Left ventricle myocardium superior (tissue), 1 donor: ENCODE results near the gene DGCR6L. TPM values are rescaled to one million over a fixed set of nuclear protein-coding genes. Genes with fewer than 3 reads are reported as not detected.
"Not testable (repeated sequence)": the region's sequence is repeated elsewhere in the genome, so short reads cannot be mapped to it uniquely, and the experiment has no call there.

Source experiments
- ATAC-seq: fragments of 200-7000 bp; cut with Tn5 transposase; one replicate; pipeline ENCODE4 v1.9.1; 2020; ENCODE audit warnings: mild to moderate bottlenecking, moderate library complexity
- DNase-seq: peaks from one replicate; pipeline ENCODE4 v3.0.0-alpha.2; 2020
- intact Hi-C: fragments of 100-400 bp; cut with micrococcal nuclease; formaldehyde crosslinking; loops from one replicate; pipeline ENCODE4 v1.11.0; 2022
- total RNA-seq: library from RNA; stranded (reverse); fragmentation: NEBNext Ultra II Directional; extraction: Animal tissue kit (Norgen Biotek cat#: 25700); gene quantifications from one replicate; pipeline ENCODE4 v1.2.1, GENCODE V29; 2021
- donor health status: DM: no; HTN: yes; CAD: no; lungs with severe emphysema.

Gene DGCR6L
- total RNA-seq, 1 donor from 2014 or later, result 46.8 TPM

GRCh38 chr22:20282901-20283673 is 36.8 kb downstream of the DGCR6L start:
- DNase-seq, result no peak
- intact Hi-C loops, result no loop called here
- ATAC-seq, result no peak

GRCh38 chr22:20281891-20282290 is 38.0 kb downstream of the DGCR6L start:
- intact Hi-C loops, result no loop called here
- DNase-seq, result no peak
- ATAC-seq, result no peak

- ATAC-seq, DNase-seq, intact Hi-C loops: not testable (repeated sequence)
These were observed 38.4 kb downstream of the DGCR6L start for GRCh38 chr22:20281473-20281872.

- ATAC-seq (no peak), DNase-seq (no peak)
- intact Hi-C loops, result no loop called here
These were observed 39.0 kb downstream of the DGCR6L start for GRCh38 chr22:20280866-20281265.

GRCh38 chr22:20280163-20280562 is 39.7 kb downstream of the DGCR6L start:
- DNase-seq, intact Hi-C loops, ATAC-seq: not testable (repeated sequence)

- intact Hi-C loops, result no loop called here
These were observed 40.2 kb downstream of the DGCR6L start for GRCh38 chr22:20279662-20280134.

GRCh38 chr22:20278726-20279490 is 41.0 kb downstream of the DGCR6L start:
- ATAC-seq, intact Hi-C loops, DNase-seq: not testable (repeated sequence)

More at GRCh38 chr22:20279662-20280134, 40.2 kb downstream of the DGCR6L start:
- DNase-seq (no peak), ATAC-seq (no peak)

GRCh38 chr22:20277936-20278635 is 41.8 kb downstream of the DGCR6L start:
- ATAC-seq, DNase-seq, intact Hi-C loops: not testable (repeated sequence)

- DNase-seq (no peak), ATAC-seq (no peak)
- intact Hi-C loops, result no loop called here
These were observed 43.4 kb downstream of the DGCR6L start for GRCh38 chr22:20276468-20276867.

GRCh38 chr22:20275836-20276235 is 44.0 kb downstream of the DGCR6L start:
- intact Hi-C loops, result no loop called here
- DNase-seq, result no peak
- no peak for ATAC-seq

GRCh38 chr22:20275325-20275724 is 44.5 kb downstream of the DGCR6L start:
- ATAC-seq, intact Hi-C loops, DNase-seq: not testable (repeated sequence)

GRCh38 chr22:20274374-20274773 is 45.5 kb downstream of the DGCR6L start:
- not testable (repeated sequence) for DNase-seq, ATAC-seq
- intact Hi-C loops, result loop anchor here (5.0 kb wide), 1 partner anchor 117 kb away; no protein-coding TSS in a partner anchor

- intact Hi-C loops, result loop anchor here (5.0 kb wide), 1 partner anchor 116 kb away; no protein-coding TSS in a partner anchor
- peak; percentile 27 for ATAC-seq
These were observed 46.1 kb downstream of the DGCR6L start for GRCh38 chr22:20273758-20274181.

GRCh38 chr22:20272700-20273099 is 47.2 kb downstream of the DGCR6L start:
- DNase-seq, result no peak

More at GRCh38 chr22:20273758-20274181, 46.1 kb downstream of the DGCR6L start:
- no peak for DNase-seq

GRCh38 chr22:20272174-20272573 is 47.7 kb downstream of the DGCR6L start:
- intact Hi-C loops, result loop anchor here (5.0 kb wide), 1 partner anchor 115 kb away; no protein-coding TSS in a partner anchor
- DNase-seq (no peak), ATAC-seq (no peak)

More at GRCh38 chr22:20272700-20273099, 47.2 kb downstream of the DGCR6L start:
- ATAC-seq, result no peak
- intact Hi-C loops, result loop anchor here (5.0 kb wide), 1 partner anchor 115 kb away; no protein-coding TSS in a partner anchor

GRCh38 chr22:20271114-20271994 is 48.5 kb downstream of the DGCR6L start:
- intact Hi-C loops, result loop anchor here (5.0 kb wide), 1 partner anchor 114 kb away; no protein-coding TSS in a partner anchor
- DNase-seq (no peak), ATAC-seq (no peak)

GRCh38 chr22:20270190-20271113 is 49.4 kb downstream of the DGCR6L start:
- not testable (repeated sequence) for DNase-seq
- intact Hi-C loops, result loop anchor here (5.0 kb wide), 1 partner anchor 113 kb away; no protein-coding TSS in a partner anchor
- peak; percentile 23 for ATAC-seq
